IMR-90 (cell line): ENCODE results near the gene ETNK1.

Experiments
- BHLHE40 ChIP-seq: fragments of 150-350 bp; IDR thresholded peaks from 2 replicates; pipeline ENCODE4 v1.6.1; 2016; ENCODE audit warnings: mild to moderate bottlenecking, low read depth, low read length
- CTCF ChIP-seq: conservative IDR thresholded peaks from 2 replicates; pipeline ENCODE4 v1.5.1; 2012; ENCODE audit warnings: mild to moderate bottlenecking, low read depth, low read length, improper control_type of control experiment
- ELK1 ChIP-seq: fragments of 150-350 bp; IDR thresholded peaks from 2 replicates; pipeline ENCODE4 v1.6.1; 2016; ENCODE audit warnings: low read depth, mild to moderate bottlenecking, low read length, moderate library complexity, borderline replicate concordance
- MAFK ChIP-seq: IDR thresholded peaks from 2 replicates; pipeline ENCODE4 v1.6.1; 2012; ENCODE audit warnings: low read depth, low read length, improper control_type of control experiment
- POLR2A ChIP-seq: IDR thresholded peaks from 2 replicates; pipeline ENCODE4 v1.6.1; 2012; ENCODE audit warnings: mild to moderate bottlenecking, low read depth, low read length
- RCOR1 ChIP-seq: IDR thresholded peaks from 2 replicates; pipeline ENCODE4 v1.6.1; 2012; ENCODE audit warnings: mild to moderate bottlenecking, low read length, improper control_type of control experiment; ENCODE audit not compliant: insufficient replicate concordance
- TF ChIP-seq, protein P1 (sequence below): fragments of 150-350 bp; IDR thresholded peaks from 2 replicates; pipeline ENCODE4 v1.6.1; 2017; ENCODE audit warnings: mild to moderate bottlenecking, antibody characterized with exemption, low read length, low read depth

DNA sequence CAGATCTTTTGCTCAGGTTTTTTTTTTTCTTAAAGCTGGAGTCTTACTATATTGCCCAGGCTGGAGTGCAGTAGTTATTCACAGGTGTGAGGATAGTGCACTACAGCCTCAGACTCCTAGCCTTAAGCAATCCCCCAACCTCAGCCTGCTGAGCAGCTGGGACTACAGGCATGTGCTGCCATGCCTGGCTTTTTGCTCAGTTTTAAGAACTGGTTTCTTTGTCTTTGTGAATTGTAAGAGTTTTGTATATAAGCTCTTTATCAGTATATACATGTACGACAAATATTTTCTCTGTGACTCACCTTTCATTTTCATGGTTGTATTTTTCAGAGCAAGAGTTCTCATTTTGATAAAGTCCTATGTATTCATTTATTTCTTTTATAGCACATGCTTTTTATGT lies 47.3 kb upstream of the ETNK1 start:
- TF ChIP-seq RCOR1 (no peak), CTCF (no peak), POLR2A (no peak), ELK1 (no peak), BHLHE40 (no peak), MAFK (no peak)
- TF ChIP-seq, protein P1, sequence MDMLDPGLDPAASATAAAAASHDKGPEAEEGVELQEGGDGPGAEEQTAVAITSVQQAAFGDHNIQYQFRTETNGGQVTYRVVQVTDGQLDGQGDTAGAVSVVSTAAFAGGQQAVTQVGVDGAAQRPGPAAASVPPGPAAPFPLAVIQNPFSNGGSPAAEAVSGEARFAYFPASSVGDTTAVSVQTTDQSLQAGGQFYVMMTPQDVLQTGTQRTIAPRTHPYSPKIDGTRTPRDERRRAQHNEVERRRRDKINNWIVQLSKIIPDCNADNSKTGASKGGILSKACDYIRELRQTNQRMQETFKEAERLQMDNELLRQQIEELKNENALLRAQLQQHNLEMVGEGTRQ: no peak
